GM21825 (cell line): ENCODE results near the gene HES1.
A peak's percentile ranks its signal among the peaks of the same experiment; 100 is the strongest.

Experiments used
- ATAC-seq: cut with Tn5 transposase; IDR thresholded peaks from one replicate; pipeline ENCODE4 v1.9.1; 2021; ENCODE audit warnings: mild to moderate bottlenecking, moderate library complexity; ENCODE audit not compliant: unreplicated experiment

HES1 gene

GRCh38 chr3:194101592-194102432 is 34.1 kb upstream of the HES1 start:
- peak; percentile 28 for ATAC-seq

- no peak for ATAC-seq
Observed at GRCh38 chr3:194102436-194102835, 33.5 kb upstream of the HES1 start.

- no peak for ATAC-seq
Observed at GRCh38 chr3:194103505-194103904, 32.4 kb upstream of the HES1 start.

- peak; percentile 35 for ATAC-seq
Observed at GRCh38 chr3:194103983-194104751, 31.8 kb upstream of the HES1 start.

- no peak for ATAC-seq
Observed at GRCh38 chr3:194105292-194105691, 30.7 kb upstream of the HES1 start.

GRCh38 chr3:194107107-194107506 is 28.8 kb upstream of the HES1 start:
- no peak for ATAC-seq

GRCh38 chr3:194109192-194109863 is 26.6 kb upstream of the HES1 start:
- ATAC-seq = no peak

GRCh38 chr3:194110483-194110882 is 25.5 kb upstream of the HES1 start:
- no peak for ATAC-seq

- ATAC-seq = no peak
Observed at GRCh38 chr3:194111336-194111735, 24.6 kb upstream of the HES1 start.

GRCh38 chr3:194112120-194113106 is 23.5 kb upstream of the HES1 start:
- ATAC-seq = no peak

GRCh38 chr3:194114123-194114522 is 21.8 kb upstream of the HES1 start:
- ATAC-seq = no peak

GRCh38 chr3:194117104-194117845 is 18.7 kb upstream of the HES1 start:
- ATAC-seq = no peak

GRCh38 chr3:194118920-194119319 is 17.0 kb upstream of the HES1 start:
- ATAC-seq = no peak

- ATAC-seq = no peak
Observed at GRCh38 chr3:194119831-194120590, 15.9 kb upstream of the HES1 start.

- ATAC-seq = no peak
Observed at GRCh38 chr3:194120789-194121770, 14.9 kb upstream of the HES1 start.

- no peak for ATAC-seq
Observed at GRCh38 chr3:194121891-194122631, 13.9 kb upstream of the HES1 start.

GRCh38 chr3:194123726-194124125 is 12.2 kb upstream of the HES1 start:
- ATAC-seq = no peak
